Mesendoderm (in vitro differentiated cells): Measurements from ENCODE around the gene KCNJ6.

ENCODE experiments used
- DNase-seq: peaks from one replicate; pipeline ENCODE4 v3.0.0; 2013
- H2AK5ac ChIP-seq: 2 replicates; pipeline ENCODE4 v1.6.1; 2013; ENCODE audit warnings: low read length, inconsistent platforms
- H2BK120ac ChIP-seq: 2 replicates; pipeline ENCODE4 v1.6.1; 2013; ENCODE audit warnings: low read depth, mild to moderate bottlenecking, low read length, moderate library complexity, mixed read lengths
- H2BK15ac ChIP-seq: replicated peaks from 2 replicates; pipeline ENCODE4 v1.6.1; 2013; ENCODE audit warnings: low read depth, mild to moderate bottlenecking, moderate library complexity
- H2BK5ac ChIP-seq: 2 replicates; pipeline ENCODE4 v1.6.1; 2013; ENCODE audit warnings: low read length, inconsistent platforms
- H3K18ac ChIP-seq: 2 replicates; pipeline ENCODE4 v1.6.1; 2013; ENCODE audit warnings: mild to moderate bottlenecking, low read length, mixed read lengths
- H3K23ac ChIP-seq: one replicate; pipeline ENCODE4 v1.6.1; 2013; ENCODE audit warnings: low read length
- H3K27ac ChIP-seq: 2 replicates; pipeline ENCODE4 v1.5.1; 2013; ENCODE audit warnings: low read depth, mild to moderate bottlenecking, inconsistent platforms, low read length, moderate library complexity
- H3K27me3 ChIP-seq: 2 replicates; pipeline ENCODE4 v1.6.1; 2013; ENCODE audit warnings: low read length, control low read depth, mild to moderate bottlenecking, inconsistent platforms; ENCODE audit not compliant: insufficient read depth, poor library complexity
- H3K36me3 ChIP-seq: 2 replicates; pipeline ENCODE4 v1.6.1; 2013; ENCODE audit warnings: low read length, inconsistent platforms; ENCODE audit not compliant: control insufficient read depth, insufficient read depth
- H3K4ac ChIP-seq: one replicate; pipeline ENCODE4 v1.6.1; 2013; ENCODE audit warnings: low read depth, mild to moderate bottlenecking, low read length, moderate library complexity
- H3K4me1 ChIP-seq: 2 replicates; pipeline ENCODE4 v1.6.1; 2013; ENCODE audit warnings: low read depth, low read length, inconsistent platforms; ENCODE audit not compliant: control insufficient read depth
- H3K4me2 ChIP-seq: 2 replicates; pipeline ENCODE4 v1.6.1; 2013; ENCODE audit warnings: low read length
- H3K4me3 ChIP-seq: 2 replicates; pipeline ENCODE4 v1.5.1; 2013; ENCODE audit warnings: mild to moderate bottlenecking, low read length
- H3K56ac ChIP-seq: one replicate; pipeline ENCODE4 v1.6.1; 2013; ENCODE audit warnings: low read length
- H3K79me1 ChIP-seq: 2 replicates; pipeline ENCODE4 v1.6.1; 2013; ENCODE audit warnings: low read length, inconsistent platforms
- H3K79me2 ChIP-seq: 2 replicates; pipeline ENCODE4 v1.6.1; 2013; ENCODE audit warnings: mild to moderate bottlenecking, low read length; ENCODE audit not compliant: control insufficient read depth, insufficient read depth
- H3K9ac ChIP-seq: 2 replicates; pipeline ENCODE4 v1.6.1; 2013; ENCODE audit warnings: low read length, inconsistent platforms
- H4K5ac ChIP-seq: one replicate; pipeline ENCODE4 v1.6.1; 2013; ENCODE audit warnings: low read length
- H4K8ac ChIP-seq: one replicate; pipeline ENCODE4 v1.6.1; 2013; ENCODE audit warnings: low read depth, mild to moderate bottlenecking, control low read depth, low read length, moderate library complexity
- WGBS: extraction: QIAGEN DNeasy Blood & Tissue Kit; methylation state at CpG from one replicate; pipeline ENCODE4 v1.1.7; 2013; ENCODE audit warnings: low lambda C conversion rate, missing lambda C conversion rate; ENCODE audit not compliant: insufficient coverage; ENCODE audit errors: extremely low coverage; 5-methylcytosine and 5-hydroxymethylcytosine counted together

KCNJ6 gene

DNA sequence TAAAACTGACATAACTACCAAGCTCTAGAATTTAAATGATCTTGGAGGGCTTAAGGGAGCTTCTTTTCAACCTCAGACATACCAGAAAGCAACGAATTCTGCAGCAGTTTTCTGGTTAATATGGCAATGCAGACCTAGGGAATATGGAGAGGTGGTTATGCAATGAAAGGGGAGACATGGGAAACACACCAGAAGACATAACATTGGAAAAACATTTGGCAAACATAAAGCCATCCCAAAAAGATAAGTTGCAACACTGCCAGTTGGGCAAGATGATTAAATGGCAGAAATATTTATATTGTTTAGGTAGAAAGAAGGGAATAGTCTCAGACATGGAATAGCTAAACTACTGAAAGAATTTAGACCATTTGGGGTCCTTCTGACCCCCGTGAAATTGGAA lies 104.5 kb downstream of the KCNJ6 start:
- Histone ChIP-seq H3K23ac (no peak overlapping the region), H3K79me2 (no peaks in the 10 kb centered on the region), H2BK120ac (no peak overlapping the region), H2BK5ac (no peak overlapping the region), H3K36me3 (no peaks in the 10 kb centered on the region), H3K4me1 (no peaks in the 10 kb centered on the region), H3K56ac (no peak overlapping the region), H3K79me1 (no peaks in the 10 kb centered on the region), H4K5ac (no peak overlapping the region), H3K18ac (no peak overlapping the region), H2BK15ac (no peak overlapping the region), H3K27me3 (no peaks in the 10 kb centered on the region), H3K4me3 (no peak overlapping the region), H3K27ac (no peak overlapping the region), H3K4ac (no peak overlapping the region), H3K4me2 (no peak overlapping the region), H3K9ac (no peak overlapping the region), H2AK5ac (no peak overlapping the region), H4K8ac (no peak overlapping the region)
- no CpG with 5 or more reads among the region's 2 CpGs for WGBS
- no peak for DNase-seq

DNA sequence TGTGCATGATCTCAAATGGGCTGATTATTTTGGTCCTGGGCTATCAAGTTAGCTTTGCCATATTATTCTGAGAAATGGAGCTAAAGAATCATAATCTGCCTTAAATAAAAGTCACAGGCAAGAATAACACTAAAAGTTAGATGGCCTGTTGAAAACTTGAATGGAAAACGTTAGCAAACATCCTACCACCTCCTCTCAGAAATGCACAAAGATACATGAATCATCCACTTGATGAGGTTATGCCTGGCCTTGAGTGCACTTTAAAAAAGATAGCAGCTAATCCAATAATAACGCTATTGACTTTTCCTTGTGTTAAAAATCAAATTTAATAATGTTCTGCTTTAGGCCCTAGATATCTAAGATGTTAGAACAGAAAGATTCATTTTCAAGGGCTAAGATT lies 108.0 kb downstream of the KCNJ6 start:
- no CpG with 5 or more reads among the region's 2 CpGs for WGBS
- H3K27ac ChIP-seq: no peak overlapping the region
- no peak overlapping the region for H2BK120ac ChIP-seq
- DNase-seq: no peak
- no peaks in the 10 kb centered on the region for H3K79me1 ChIP-seq
- H3K79me2 ChIP-seq: no peaks in the 10 kb centered on the region
- H2BK15ac ChIP-seq: no peak overlapping the region
- no peak overlapping the region for H2AK5ac ChIP-seq
- H3K4me2 ChIP-seq: no peak overlapping the region
- H2BK5ac ChIP-seq: no peak overlapping the region
- H3K36me3 ChIP-seq: no peaks in the 10 kb centered on the region
- no peaks in the 10 kb centered on the region for H3K4me1 ChIP-seq
- H3K4ac ChIP-seq: no peak overlapping the region
- no peak overlapping the region for H3K23ac ChIP-seq
- H4K5ac ChIP-seq: no peak overlapping the region
- H3K18ac ChIP-seq: no peak overlapping the region
- no peak overlapping the region for H3K9ac ChIP-seq
- H3K4me3 ChIP-seq: no peak overlapping the region
- H4K8ac ChIP-seq: no peak overlapping the region
- no peak overlapping the region for H3K56ac ChIP-seq
- H3K27me3 ChIP-seq: no peaks in the 10 kb centered on the region

DNA sequence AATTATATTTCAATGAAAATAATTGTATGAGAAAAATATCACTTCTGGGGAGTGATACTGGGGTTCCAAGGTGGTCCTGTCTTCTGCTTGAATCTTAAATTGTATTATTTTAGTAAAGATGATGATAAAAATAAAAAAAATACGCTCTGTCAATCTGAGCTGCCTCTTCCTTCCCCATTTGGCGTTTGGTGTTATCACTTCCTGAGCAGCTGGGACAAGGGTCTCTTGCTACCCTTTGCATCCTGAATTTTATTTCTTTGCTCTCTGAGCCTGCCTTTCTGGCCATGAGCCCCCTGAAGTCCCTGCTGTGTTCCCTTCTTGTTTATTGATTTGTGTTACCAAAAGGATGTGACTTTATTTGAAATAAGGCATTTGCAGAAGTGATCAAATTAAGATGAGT lies 111.0 kb downstream of the KCNJ6 start:
- Histone ChIP-seq H2AK5ac (no peak overlapping the region), H3K36me3 (no peaks in the 10 kb centered on the region), H3K79me2 (no peaks in the 10 kb centered on the region), H3K4me1 (no peaks in the 10 kb centered on the region), H2BK5ac (no peak overlapping the region), H3K4me3 (no peak overlapping the region), H2BK15ac (no peak overlapping the region), H3K4ac (no peak overlapping the region), H3K18ac (no peak overlapping the region), H3K27me3 (no peaks in the 10 kb centered on the region), H3K27ac (no peak overlapping the region), H2BK120ac (no peak overlapping the region), H3K4me2 (no peak overlapping the region), H4K8ac (no peak overlapping the region), H3K79me1 (no peaks in the 10 kb centered on the region), H3K9ac (no peak overlapping the region), H3K23ac (no peak overlapping the region), H4K5ac (no peak overlapping the region), H3K56ac (no peak overlapping the region)
- WGBS: no CpG with 5 or more reads among the region's 2 CpGs
- DNase-seq: no peak

DNA sequence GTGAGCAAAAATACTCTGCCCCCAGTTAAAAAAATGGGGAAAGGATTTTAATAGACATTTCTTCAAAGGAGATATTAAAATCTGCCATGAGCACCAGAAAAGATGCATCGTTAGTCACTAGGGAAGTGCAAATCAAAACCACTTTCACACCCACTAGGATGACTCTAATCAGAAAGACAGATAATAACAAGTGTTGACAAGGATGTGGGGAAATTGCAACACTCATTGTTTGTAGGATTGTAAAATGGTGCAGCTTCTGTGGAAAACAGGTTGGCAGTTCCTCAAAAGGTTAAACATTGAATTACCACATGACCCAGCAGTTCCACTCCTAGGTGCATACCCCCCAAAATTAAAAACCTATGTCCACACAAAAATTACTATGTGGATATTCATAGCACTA lies 112.3 kb downstream of the KCNJ6 start:
- no CpG with 5 or more reads among the region's 1 CpG for WGBS
- H3K56ac ChIP-seq: no peak overlapping the region
- peaks cover 3% of the 10 kb centered on the region for H3K4me1 ChIP-seq
- H3K9ac ChIP-seq: no peak overlapping the region
- no peak overlapping the region for H2BK5ac ChIP-seq
- H3K27ac ChIP-seq: no peak overlapping the region
- no peak overlapping the region for H2AK5ac ChIP-seq
- no peaks in the 10 kb centered on the region for H3K79me1 ChIP-seq
- H3K18ac ChIP-seq: no peak overlapping the region
- no peak for DNase-seq
- no peak overlapping the region for H2BK120ac ChIP-seq
- no peak overlapping the region for H3K4me3 ChIP-seq
- H4K8ac ChIP-seq: no peak overlapping the region
- H3K79me2 ChIP-seq: no peaks in the 10 kb centered on the region
- H2BK15ac ChIP-seq: no peak overlapping the region
- no peaks in the 10 kb centered on the region for H3K36me3 ChIP-seq
- H3K27me3 ChIP-seq: no peaks in the 10 kb centered on the region
- no peak overlapping the region for H3K23ac ChIP-seq
- H3K4me2 ChIP-seq: no peak overlapping the region
- no peak overlapping the region for H4K5ac ChIP-seq
- no peak overlapping the region for H3K4ac ChIP-seq

DNA sequence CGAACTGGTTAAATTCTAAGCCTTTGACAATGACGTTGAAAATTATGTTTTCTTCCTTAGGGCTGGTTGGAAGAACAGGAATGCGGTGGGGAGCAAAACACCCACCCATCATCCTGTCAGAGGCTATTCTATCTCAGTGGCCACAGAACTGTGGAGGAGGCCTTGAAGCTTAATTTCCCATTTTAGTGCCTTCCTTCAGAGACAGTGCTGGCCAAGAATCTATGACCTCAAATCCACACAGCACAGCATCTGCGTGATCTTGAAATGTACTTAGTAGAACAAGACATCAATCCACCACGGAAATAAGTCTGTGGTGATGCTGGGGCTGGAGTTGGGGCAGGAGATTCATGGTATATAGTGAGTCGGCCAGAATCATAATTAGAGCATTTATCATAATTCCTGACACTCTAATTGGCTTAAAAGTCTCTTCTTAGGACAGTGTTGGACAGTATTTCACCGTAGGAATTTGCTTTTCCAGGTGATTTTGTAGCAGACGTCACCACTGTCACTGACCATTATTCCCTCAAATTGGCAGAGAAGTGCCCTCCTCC lies 113.1 kb downstream of the KCNJ6 start:
- Histone ChIP-seq H3K9ac (no peak overlapping the region), H3K27ac (no peak overlapping the region), H2BK15ac (no peak overlapping the region), H3K79me1 (no peaks in the 10 kb centered on the region), H3K4ac (no peak overlapping the region), H3K4me2 (no peak overlapping the region), H2BK120ac (no peak overlapping the region), H3K36me3 (no peaks in the 10 kb centered on the region), H3K56ac (no peak overlapping the region), H2BK5ac (no peak overlapping the region), H3K27me3 (no peaks in the 10 kb centered on the region), H3K4me1 (peaks cover 3% of the 10 kb centered on the region), H4K8ac (no peak overlapping the region), H3K23ac (no peak overlapping the region), H3K18ac (no peak overlapping the region), H3K79me2 (no peaks in the 10 kb centered on the region), H3K4me3 (no peak overlapping the region), H4K5ac (no peak overlapping the region), H2AK5ac (no peak overlapping the region)
- DNase-seq: no peak
- no CpG with 5 or more reads among the region's 8 CpGs for WGBS

DNA sequence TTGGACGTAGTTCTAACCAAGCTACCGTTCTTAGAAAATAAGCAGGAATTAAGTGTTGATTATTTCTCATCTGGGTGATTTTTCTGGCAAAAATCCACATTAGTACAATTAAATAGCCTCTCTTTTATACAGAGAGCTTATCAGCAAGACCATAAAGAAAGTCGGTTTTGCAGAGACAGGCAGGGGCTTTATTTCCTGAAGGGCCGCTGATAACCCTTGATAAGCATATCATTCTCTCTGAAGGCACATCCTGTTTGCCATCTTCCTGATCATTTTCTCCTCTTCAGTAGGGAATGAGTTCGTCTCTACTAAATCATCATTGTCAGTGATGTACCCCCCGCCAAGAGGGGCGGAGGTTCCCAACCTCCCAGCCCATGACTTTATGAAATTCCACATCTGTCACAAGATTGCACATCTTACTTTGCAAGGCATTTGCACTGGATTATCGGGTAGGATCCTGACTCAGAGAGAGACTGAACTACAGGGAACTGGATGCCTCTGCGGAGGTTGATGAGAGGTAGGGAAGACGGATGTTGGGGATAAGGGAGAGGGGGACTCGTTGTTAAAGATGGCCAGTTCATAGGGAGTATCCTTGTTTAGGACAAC lies 115.7 kb downstream of the KCNJ6 start:
- Histone ChIP-seq H3K4me1 (peaks cover 3% of the 10 kb centered on the region), H3K79me2 (no peaks in the 10 kb centered on the region), H3K56ac (no peak overlapping the region), H3K79me1 (no peaks in the 10 kb centered on the region), H2BK5ac (no peak overlapping the region), H2AK5ac (no peak overlapping the region), H4K5ac (no peak overlapping the region), H3K36me3 (no peaks in the 10 kb centered on the region), H4K8ac (no peak overlapping the region), H3K27me3 (no peaks in the 10 kb centered on the region), H3K18ac (no peak overlapping the region), H3K27ac (no peak overlapping the region), H3K4me3 (no peak overlapping the region), H3K9ac (no peak overlapping the region), H2BK15ac (no peak overlapping the region), H3K23ac (no peak overlapping the region), H3K4ac (no peak overlapping the region), H2BK120ac (no peak overlapping the region), H3K4me2 (no peak overlapping the region)
- no CpG with 5 or more reads among the region's 11 CpGs for WGBS
- DNase-seq: peak; percentile 55
